Hepatocyte (in vitro differentiated cells): ENCODE measurements around the gene ATF6.

Source experiments
- EZH2 ChIP-seq: fragments of 200-600 bp; sonication (generic); IDR thresholded peaks from 2 replicates; pipeline ENCODE4 v1.6.1; 2016; ENCODE audit warnings: antibody characterized with exemption, mild to moderate bottlenecking, borderline replicate concordance
- EZH2phosphoT487 ChIP-seq: fragments of 200-600 bp; sonication (generic); IDR thresholded peaks from one replicate; pipeline ENCODE4 v1.6.1; 2018; ENCODE audit warnings: antibody characterized with exemption, mild to moderate bottlenecking, low read depth, moderate library complexity; ENCODE audit not compliant: unreplicated experiment, severe bottlenecking
- TF ChIP-seq, protein P1 (sequence below): fragments of 200-600 bp; sonication (generic); IDR thresholded peaks from 2 replicates; pipeline ENCODE4 v1.5.1; 2016; ENCODE audit warnings: antibody characterized with exemption, mild to moderate bottlenecking; ENCODE audit not compliant: poor library complexity

DNA sequence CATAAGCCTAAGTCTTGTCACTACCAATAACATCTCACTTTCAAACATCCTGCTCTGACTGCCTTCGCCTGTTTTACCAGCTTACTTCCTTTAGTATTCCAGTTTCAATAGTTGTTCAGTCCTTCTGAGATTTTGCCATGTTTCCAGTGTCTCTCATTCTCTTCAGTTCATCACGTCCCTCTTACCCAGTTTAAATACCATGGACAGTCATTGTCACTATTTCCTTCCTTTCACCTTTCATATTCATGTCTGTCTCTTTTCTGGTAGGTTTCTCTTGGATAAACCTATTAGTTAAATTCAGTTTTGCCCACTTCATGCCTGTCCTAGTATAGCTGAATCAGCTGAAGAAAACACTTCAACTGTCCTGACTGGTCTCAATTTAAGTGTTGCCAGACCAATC, 5.9 kb downstream of the ATF6 start:
- TF ChIP-seq, protein P1, sequence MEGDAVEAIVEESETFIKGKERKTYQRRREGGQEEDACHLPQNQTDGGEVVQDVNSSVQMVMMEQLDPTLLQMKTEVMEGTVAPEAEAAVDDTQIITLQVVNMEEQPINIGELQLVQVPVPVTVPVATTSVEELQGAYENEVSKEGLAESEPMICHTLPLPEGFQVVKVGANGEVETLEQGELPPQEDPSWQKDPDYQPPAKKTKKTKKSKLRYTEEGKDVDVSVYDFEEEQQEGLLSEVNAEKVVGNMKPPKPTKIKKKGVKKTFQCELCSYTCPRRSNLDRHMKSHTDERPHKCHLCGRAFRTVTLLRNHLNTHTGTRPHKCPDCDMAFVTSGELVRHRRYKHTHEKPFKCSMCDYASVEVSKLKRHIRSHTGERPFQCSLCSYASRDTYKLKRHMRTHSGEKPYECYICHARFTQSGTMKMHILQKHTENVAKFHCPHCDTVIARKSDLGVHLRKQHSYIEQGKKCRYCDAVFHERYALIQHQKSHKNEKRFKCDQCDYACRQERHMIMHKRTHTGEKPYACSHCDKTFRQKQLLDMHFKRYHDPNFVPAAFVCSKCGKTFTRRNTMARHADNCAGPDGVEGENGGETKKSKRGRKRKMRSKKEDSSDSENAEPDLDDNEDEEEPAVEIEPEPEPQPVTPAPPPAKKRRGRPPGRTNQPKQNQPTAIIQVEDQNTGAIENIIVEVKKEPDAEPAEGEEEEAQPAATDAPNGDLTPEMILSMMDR: no peak
- TF ChIP-seq EZH2 (no peak), EZH2phosphoT487 (no peak)
